Activated naive CD4-positive, alpha-beta T cell treated with Interleukin-2 at 50 U/mL for 16 hours (primary cell): Measurements from ENCODE around the gene ATPAF1.

Experiments used
- DNase-seq: peaks from one replicate; pipeline ENCODE4 v3.0.0-alpha.2; 2020

ATPAF1 gene

DNA sequence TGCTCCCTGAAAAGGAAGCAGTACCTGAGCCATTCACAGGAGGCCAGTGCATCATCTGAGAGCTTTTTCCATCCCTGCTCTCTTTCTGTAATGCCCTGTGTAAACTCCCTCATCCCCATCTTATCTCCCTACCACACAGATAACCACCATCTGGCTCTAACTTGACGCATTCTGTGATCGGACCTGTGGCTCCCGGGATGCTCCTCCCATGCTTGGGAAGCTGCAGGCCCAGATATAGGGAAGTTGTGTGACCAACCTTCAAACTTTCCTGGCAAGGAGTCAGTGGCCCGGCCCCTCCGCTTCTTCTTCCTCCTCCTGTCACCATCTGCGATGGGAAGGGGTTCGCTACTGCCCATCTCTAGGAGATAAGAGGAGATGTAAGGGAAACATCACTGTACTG, 85.2 kb downstream of the ATPAF1 start:
- no peak for DNase-seq
